ENCODE measurements around the gene GAS2. TPM values are rescaled to one million over a fixed set of nuclear protein-coding genes. Genes with fewer than 3 reads are reported as not detected.

GAS2 gene
- polyA plus RNA-seq, 1 of the 3 experiments (the other 2 are of a cell fraction): 0.72 TPM

DNA sequence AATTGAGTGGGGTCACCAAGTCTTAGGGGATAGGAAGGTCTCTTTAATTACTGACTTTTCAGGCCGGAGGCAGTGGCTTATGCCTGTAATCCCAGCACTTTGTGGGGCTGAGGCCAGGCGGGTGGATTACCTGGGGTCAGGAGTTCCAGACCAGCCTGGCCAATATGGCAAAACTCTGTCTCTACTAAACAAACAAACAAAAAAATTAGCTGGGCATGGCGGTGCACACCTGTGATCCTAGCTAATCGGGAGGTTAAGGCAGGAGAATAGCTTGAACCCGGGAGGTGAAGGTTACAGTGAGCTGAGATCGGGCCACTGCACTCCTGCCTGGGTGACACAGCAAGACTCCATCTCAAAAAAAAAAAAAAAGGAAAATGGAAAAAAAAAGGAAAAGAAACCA lies 39.0 kb upstream of the GAS2 start:
- H3K9ac ChIP-seq: no peak overlapping the region
- H3K4me2 ChIP-seq: no peak overlapping the region
- peaks cover 6% of the 10 kb centered on the region for H3F3A ChIP-seq (replicated peaks; ENCODE audit: insufficient read depth)
- H3K27ac ChIP-seq (ENCODE audit: low read depth in 2 of 2, low read length in 1 of 2): no peak overlapping the region
- peaks cover 23% of the 10 kb centered on the region for H3K79me2 ChIP-seq (ENCODE audit: insufficient read depth)
- H3K9me3 ChIP-seq: no peaks in the 10 kb centered on the region; the same call in 1 of the 2 replicates
- ChIA-PET CTCF (interaction anchor here (1.2 kb wide), 1 partner anchor 160 kb away, joined by 4 read pairs; no protein-coding TSS in a partner anchor), POLR2A (no interaction called here)
- H3K9me2 ChIP-seq: no peaks in the 10 kb centered on the region; the same call in 1 of the 2 replicates
- peaks cover 5 to 15% of the 10 kb centered on the region in 2 experiments for H3K36me3 ChIP-seq (replicated peaks in 1 of 2; ENCODE audit: control insufficient read depth in 1 of 2, insufficient read depth in 2 of 2, low read length in 1 of 2)
- TF ChIP-seq, protein P1, sequence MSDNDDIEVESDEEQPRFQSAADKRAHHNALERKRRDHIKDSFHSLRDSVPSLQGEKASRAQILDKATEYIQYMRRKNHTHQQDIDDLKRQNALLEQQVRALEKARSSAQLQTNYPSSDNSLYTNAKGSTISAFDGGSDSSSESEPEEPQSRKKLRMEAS (IDR thresholded peaks at IDR 0.05; ENCODE audit: low read depth): no peak
- 100% methylated on average over 6 of the region's 6 CpGs for WGBS (ENCODE audit: low lambda C conversion rate)
- H2AFZ ChIP-seq (ENCODE audit: low read depth): no peak overlapping the region
- H3K4me1 ChIP-seq (ENCODE audit: control insufficient read depth in 1 of 2, insufficient read depth in 2 of 2, low read depth in 1 of 2, low read length in 1 of 2): peaks cover 8 to 11% of the 10 kb centered on the region in 2 experiments; a peak in 3 of 4 replicates
- H4K20me1 ChIP-seq (ENCODE audit: insufficient read depth): no peaks in the 10 kb centered on the region
- DNase-seq: no peak
- H3K27me3 ChIP-seq (ENCODE audit: insufficient read depth): no peaks in the 10 kb centered on the region
- H3K4me3 ChIP-seq (ENCODE audit: low read depth in 2 of 2, low read length in 1 of 2): no peak overlapping the region

DNA sequence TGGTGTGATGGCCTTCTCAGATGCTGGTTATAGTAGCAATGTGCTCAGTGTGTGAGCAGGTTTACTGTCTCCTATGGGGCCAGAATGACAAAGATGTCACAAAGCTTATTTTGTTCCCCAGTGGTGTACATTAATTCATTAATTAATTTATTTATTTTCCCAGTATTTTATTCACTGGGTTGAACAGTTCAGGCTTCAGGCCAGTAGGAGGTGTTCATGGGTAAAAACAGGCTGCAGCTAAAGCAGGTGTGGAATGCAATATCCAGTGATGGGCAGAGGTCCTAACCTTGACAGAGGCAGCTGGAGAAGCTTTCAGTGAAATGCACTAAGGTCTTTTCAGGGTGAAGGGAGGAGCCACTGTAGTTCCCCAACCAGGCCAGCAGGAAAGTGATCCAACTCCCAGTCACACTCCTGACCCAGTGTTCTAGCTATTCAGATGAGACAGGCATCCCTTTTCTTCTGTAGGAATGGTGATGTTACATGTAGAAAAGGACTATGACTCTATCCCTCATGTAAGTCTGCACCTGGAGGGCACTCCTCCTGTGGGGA lies 33.0 kb upstream of the GAS2 start:
- Histone ChIP-seq H3K9ac (no peak overlapping the region), H3K4me1 (ENCODE audit: control insufficient read depth in 1 of 2, insufficient read depth in 2 of 2, low read depth in 1 of 2, low read length in 1 of 2) (peaks cover 0 to 9% of the 10 kb centered on the region in 2 experiments; a peak in 1 of 4 replicates), H3K4me2 (no peak overlapping the region), H3K27ac (ENCODE audit: low read depth in 2 of 2, low read length in 1 of 2) (no peak overlapping the region), H3K36me3 (replicated peaks in 1 of 2; ENCODE audit: control insufficient read depth in 1 of 2, insufficient read depth in 2 of 2, low read length in 1 of 2) (no peaks in the 10 kb centered on the region), H3K9me2 (no peaks in the 10 kb centered on the region), H3K79me2 (ENCODE audit: insufficient read depth) (no peaks in the 10 kb centered on the region), H3K9me3 (no peaks in the 10 kb centered on the region; the same call in 1 of the 2 replicates), H3F3A (replicated peaks; ENCODE audit: insufficient read depth) (no peaks in the 10 kb centered on the region), H4K20me1 (ENCODE audit: insufficient read depth) (no peaks in the 10 kb centered on the region), H2AFZ (ENCODE audit: low read depth) (no peak overlapping the region), H3K4me3 (ENCODE audit: low read depth in 2 of 2, low read length in 1 of 2) (no peak overlapping the region), H3K27me3 (ENCODE audit: insufficient read depth) (no peaks in the 10 kb centered on the region)
- CTCF ChIA-PET: interaction anchor here (0.9 to 1.5 kb wide), 2 partner anchors 11 to 33 kb away, joined by 3 read pairs; no protein-coding TSS in a partner anchor
- no peak for DNase-seq
- TF ChIP-seq NFIC (IDR thresholded peaks at IDR 0.05; ENCODE audit: borderline replicate concordance) (no peak), GATA2 (CRISPR knock-in tag; IDR thresholded peaks at IDR 0.05) (no peak), FOSL2 (IDR thresholded peaks at IDR 0.05; ENCODE audit: borderline replicate concordance, low read depth) (no peak), SIN3A (IDR thresholded peaks at IDR 0.05; ENCODE audit: borderline replicate concordance, low read depth, low read length) (no peak), TEAD4 (IDR thresholded peaks at IDR 0.05; ENCODE audit: borderline replicate concordance, insufficient read depth) (no peak), EZH2phosphoT487 (IDR thresholded peaks at IDR 0.05; ENCODE audit: borderline replicate concordance, low read depth) (no peak)
- TF ChIP-seq, protein P1 (IDR thresholded peaks at IDR 0.05; ENCODE audit: low read depth): no peak
- POLR2A ChIA-PET: no interaction called here

DNA sequence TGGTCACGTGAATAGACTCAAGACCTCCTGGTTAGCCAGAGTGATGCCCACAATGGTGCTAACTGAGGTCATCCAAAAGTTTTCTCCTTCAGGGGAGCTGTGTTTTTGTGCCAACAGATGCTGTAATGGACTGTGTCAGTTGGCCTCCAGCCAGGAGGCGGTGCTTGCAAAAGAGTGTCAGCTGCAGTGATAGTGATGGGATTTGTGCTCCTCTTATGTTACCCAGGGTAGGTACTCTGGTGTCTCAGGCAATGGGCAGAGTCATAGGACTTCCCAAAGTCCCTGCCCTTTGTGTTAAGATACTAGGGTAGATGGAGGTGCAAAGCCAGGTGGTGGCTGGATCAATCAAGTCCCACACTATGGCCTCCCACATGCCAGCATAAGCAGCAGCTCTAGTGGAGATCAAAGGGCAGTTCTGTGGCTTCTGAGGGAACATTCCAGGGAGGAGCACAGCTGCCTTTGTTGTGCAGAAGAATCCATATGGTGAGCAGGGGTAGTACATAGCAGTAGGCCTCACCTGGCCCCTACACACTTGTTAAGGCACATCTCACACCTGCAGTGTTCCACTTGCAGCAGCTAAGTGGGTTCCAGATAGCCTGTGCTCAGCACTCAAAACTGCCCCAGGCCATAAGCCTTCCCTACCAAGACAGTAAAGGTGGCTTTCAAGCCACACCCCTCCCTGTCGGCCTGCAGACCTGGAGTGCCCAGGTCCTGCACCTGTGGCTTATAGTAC lies 31.3 kb upstream of the GAS2 start:
- WGBS (ENCODE audit: low lambda C conversion rate): 70% methylated on average over 2 of the region's 3 CpGs
- TF ChIP-seq NFIC (IDR thresholded peaks at IDR 0.05; ENCODE audit: borderline replicate concordance) (peak; percentile 43; the same call in 1 of the 2 replicates), FOXM1 (IDR thresholded peaks at IDR 0.05; ENCODE audit: low read depth) (no peak)
- H3K27ac ChIP-seq (ENCODE audit: low read depth in 2 of 2, low read length in 1 of 2): no peak overlapping the region; a peak in 1 of 4 replicates
- H3K36me3 ChIP-seq (replicated peaks in 1 of 2; ENCODE audit: control insufficient read depth in 1 of 2, insufficient read depth in 2 of 2, low read length in 1 of 2): no peaks in the 10 kb centered on the region
- no peaks in the 10 kb centered on the region for H3K79me2 ChIP-seq (ENCODE audit: insufficient read depth)
- H3K4me3 ChIP-seq (ENCODE audit: low read depth in 2 of 2, low read length in 1 of 2): no peak overlapping the region
- no peaks in the 10 kb centered on the region for H4K20me1 ChIP-seq (ENCODE audit: insufficient read depth)
- peaks cover 0 to 9% of the 10 kb centered on the region in 2 experiments; a peak in 1 of 4 replicates for H3K4me1 ChIP-seq (ENCODE audit: control insufficient read depth in 1 of 2, insufficient read depth in 2 of 2, low read depth in 1 of 2, low read length in 1 of 2)
- no peak overlapping the region for H3K4me2 ChIP-seq
- no peaks in the 10 kb centered on the region for H3K27me3 ChIP-seq (ENCODE audit: insufficient read depth)
- ChIA-PET CTCF (interaction anchor here (1.0 kb wide), 1 partner anchor 9 kb away, joined by 3 read pairs; no protein-coding TSS in a partner anchor), POLR2A (interaction anchor here (1.1 kb wide), 1 partner anchor 9 kb away, joined by 3 read pairs; no protein-coding TSS in a partner anchor)
- no peak overlapping the region for H3K9ac ChIP-seq
- H3K9me3 ChIP-seq: no peaks in the 10 kb centered on the region; the same call in 1 of the 2 replicates
- H3K9me2 ChIP-seq: no peaks in the 10 kb centered on the region
- no peaks in the 10 kb centered on the region for H3F3A ChIP-seq (replicated peaks; ENCODE audit: insufficient read depth)
- no peak for DNase-seq
- H2AFZ ChIP-seq (ENCODE audit: low read depth): no peak overlapping the region

Data from SK-N-SH (cell line).